WTC11 (cell line): ENCODE results near the gene POU3F1. TPM values are rescaled to one million over a fixed set of nuclear protein-coding genes. Genes with fewer than 3 reads are reported as not detected.

Experiments used
- ATAC-seq: fragments of 200-7000 bp; cut with Tn5 transposase; 2 replicates; pipeline ENCODE4 v1.10.0; 2021; ENCODE audit warnings: mild to moderate bottlenecking, moderate library complexity
- CTCF ChIA-PET: fragments of 300-600 bp; sonication (Branson Sonifier 250); formaldehyde crosslinking; loops from one replicate; lab custom pipeline; 2021; ENCODE audit warnings: antibody characterized with exemption; lab: Charles Lee
- POLR2A ChIA-PET: fragments of 350-600 bp; sonication (Branson Sonifier 250); formaldehyde crosslinking; loops from one replicate; lab custom pipeline; 2021; ENCODE audit warnings: antibody characterized with exemption; lab: Charles Lee
- DNase-seq: peaks from one replicate; pipeline ENCODE4 v3.0.0; 2021; ENCODE audit warnings: low spot score
- H3K27ac Mint-ChIP-seq: 2 replicates; pipeline ENCODE4 v1.8.0; 2021; ENCODE audit warnings: mixed read lengths
- H3K27me3 Mint-ChIP-seq: 2 replicates; pipeline ENCODE4 v1.8.0; 2021; ENCODE audit warnings: low read depth, mild to moderate bottlenecking, moderate library complexity, mixed read lengths
- H3K36me3 Mint-ChIP-seq: 2 replicates; pipeline ENCODE4 v1.8.0; 2021; ENCODE audit warnings: mixed read lengths
- H3K4me1 Mint-ChIP-seq: 2 replicates; pipeline ENCODE4 v1.8.0; 2022; ENCODE audit warnings: mixed read lengths
- H3K4me3 Mint-ChIP-seq: 2 replicates; pipeline ENCODE4 v1.8.0; 2021; ENCODE audit warnings: mild to moderate bottlenecking, moderate library complexity, mixed read lengths
- H3K9me3 Mint-ChIP-seq: 2 replicates; pipeline ENCODE4 v1.8.0; 2021; ENCODE audit warnings: mixed read lengths
- ATF2 ChIP-seq: sonication (generic); formaldehyde crosslinking; IDR thresholded peaks from 2 replicates; pipeline ENCODE4 v1.8.1; 2022; ENCODE audit warnings: low read depth, missing genetic modification reagents, borderline replicate concordance
- EMX1 ChIP-seq: fragments of 250-450 bp; sonication (Bioruptor Pico); IDR thresholded peaks from 2 replicates; pipeline ENCODE4 v1.8.0; 2021; ENCODE audit warnings: mild to moderate bottlenecking
- ESRRA ChIP-seq: sonication (generic); formaldehyde crosslinking; IDR thresholded peaks from 2 replicates; pipeline ENCODE4 v1.8.1; 2022; ENCODE audit warnings: mild to moderate bottlenecking, missing genetic modification reagents, borderline replicate concordance
- FOXJ3 ChIP-seq: sonication (generic); formaldehyde crosslinking; IDR thresholded peaks from 2 replicates; pipeline ENCODE4 v1.9.0; 2021; ENCODE audit warnings: missing genetic modification reagents, mild to moderate bottlenecking, borderline replicate concordance
- FOXK1 ChIP-seq: sonication (generic); formaldehyde crosslinking; IDR thresholded peaks from 2 replicates; pipeline ENCODE4 v1.8.0; 2022; ENCODE audit warnings: mild to moderate bottlenecking, moderate library complexity, missing genetic modification reagents
- GRHL2 ChIP-seq: fragments of 250-450 bp; sonication (Bioruptor Pico); IDR thresholded peaks from 2 replicates; pipeline ENCODE4 v1.8.0; 2022; ENCODE audit warnings: mild to moderate bottlenecking, moderate library complexity; ENCODE audit not compliant: insufficient replicate concordance, severe bottlenecking
- IRF1 ChIP-seq: sonication (generic); formaldehyde crosslinking; IDR thresholded peaks from 2 replicates; pipeline ENCODE4 v1.8.0; 2023; ENCODE audit warnings: missing genetic modification reagents
- JAZF1 ChIP-seq: fragments of 250-450 bp; sonication (Bioruptor Pico); IDR thresholded peaks from 2 replicates; pipeline ENCODE4 v1.9.0; 2021; ENCODE audit warnings: moderate library complexity, mild to moderate bottlenecking, inconsistent platforms
- MLX ChIP-seq: sonication (generic); formaldehyde crosslinking; IDR thresholded peaks from 2 replicates; pipeline ENCODE4 v1.8.1; 2023; ENCODE audit warnings: mild to moderate bottlenecking, missing genetic modification reagents, moderate library complexity
- MYBL2 ChIP-seq: sonication (generic); formaldehyde crosslinking; IDR thresholded peaks from 2 replicates; pipeline ENCODE4 v1.8.1; 2023; ENCODE audit warnings: mild to moderate bottlenecking, moderate library complexity, missing genetic modification reagents
- NFYB ChIP-seq: sonication (generic); formaldehyde crosslinking; conservative IDR thresholded peaks from 2 replicates; pipeline ENCODE4 v1.8.0; 2022; ENCODE audit warnings: low read depth, missing genetic modification reagents
- NR1H2 ChIP-seq: sonication (generic); formaldehyde crosslinking; IDR thresholded peaks from 2 replicates; pipeline ENCODE4 v1.9.0; 2021; ENCODE audit warnings: mild to moderate bottlenecking, moderate library complexity, missing genetic modification reagents
- RORB ChIP-seq: fragments of 250-450 bp; sonication (Bioruptor Pico); IDR thresholded peaks from 2 replicates; pipeline ENCODE4 v1.9.0; 2021; ENCODE audit warnings: mild to moderate bottlenecking
- SMAD4 ChIP-seq: sonication (generic); formaldehyde crosslinking; IDR thresholded peaks from 2 replicates; pipeline ENCODE4 v1.8.0; 2022; ENCODE audit warnings: mild to moderate bottlenecking, missing genetic modification reagents
- STAT6 ChIP-seq: sonication (generic); formaldehyde crosslinking; conservative IDR thresholded peaks from 2 replicates; pipeline ENCODE4 v1.8.1; 2023; ENCODE audit warnings: mild to moderate bottlenecking, low read depth, missing genetic modification reagents, moderate library complexity
- ZNF121 ChIP-seq: sonication (generic); formaldehyde crosslinking; IDR thresholded peaks from 2 replicates; pipeline ENCODE4 v1.8.0; 2023; ENCODE audit warnings: missing genetic modification reagents
- ZNF281 ChIP-seq: sonication (generic); formaldehyde crosslinking; IDR thresholded peaks from 2 replicates; pipeline ENCODE4 v1.8.0; 2023; ENCODE audit warnings: mild to moderate bottlenecking, missing genetic modification reagents
- ZNF425 ChIP-seq: fragments of 250-450 bp; sonication (Bioruptor Pico); conservative IDR thresholded peaks from 2 replicates; pipeline ENCODE4 v1.9.0; 2021; ENCODE audit warnings: mild to moderate bottlenecking
- ZNF532 ChIP-seq: fragments of 250-450 bp; sonication (Bioruptor Pico); IDR thresholded peaks from 2 replicates; pipeline ENCODE4 v1.9.0; 2021; ENCODE audit warnings: mild to moderate bottlenecking, borderline replicate concordance
- ZSCAN18 ChIP-seq: fragments of 250-450 bp; sonication (Bioruptor Pico); IDR thresholded peaks from 2 replicates; pipeline ENCODE4 v2.1.2; 2022; ENCODE audit warnings: mild to moderate bottlenecking, moderate library complexity
- total RNA-seq: library from RNA; stranded (reverse); gene quantifications from 3 replicates; pipeline ENCODE4 v1.2.3, GENCODE V29; 2021

The POU3F1 gene
- total RNA-seq, 1 experiment from 2014 or later: 18.9 TPM

GRCh38 chr1:38085666-38086330 is 39.2 kb upstream of the POU3F1 start:
- Mint-ChIP-seq H3K4me3 (no peak overlapping the region), H3K4me1 (peaks cover 59% of the 10 kb centered on the region), H3K27me3 (no peaks in the 10 kb centered on the region), H3K9me3 (no peaks in the 10 kb centered on the region), H3K27ac (no peak overlapping the region), H3K36me3 (no peaks in the 10 kb centered on the region)
- ChIA-PET POLR2A (no interaction called here), CTCF (interaction anchor here (2.0 kb wide), 1 partner anchor 14 kb away, joined by 6 read pairs; no protein-coding TSS in a partner anchor)
- ATAC-seq: no peak
- no peak for DNase-seq
- TF ChIP-seq STAT6: no peak
- TF ChIP-seq FOXK1 (CRISPR knock-in tag): no peak
- TF ChIP-seq IRF1 (CRISPR knock-in tag): no peak
- TF ChIP-seq RORB: no peak
- no peak for TF ChIP-seq SMAD4 (CRISPR knock-in tag)
- TF ChIP-seq ZNF532 (CRISPR knock-in tag): no peak
- TF ChIP-seq NR1H2: no peak
- no peak for TF ChIP-seq ESRRA (CRISPR knock-in tag)
- no peak for TF ChIP-seq ATF2 (CRISPR knock-in tag)
- no peak for TF ChIP-seq EMX1 (CRISPR knock-in tag)
- TF ChIP-seq MYBL2 (CRISPR knock-in tag): no peak
- TF ChIP-seq ZNF281 (CRISPR knock-in tag): no peak
- TF ChIP-seq ZNF121 (CRISPR knock-in tag): no peak
- no peak for TF ChIP-seq ZSCAN18 (CRISPR knock-in tag)
- TF ChIP-seq MLX (CRISPR knock-in tag): no peak
- TF ChIP-seq JAZF1 (CRISPR knock-in tag): no peak
- TF ChIP-seq ZNF425 (CRISPR knock-in tag): no peak
- TF ChIP-seq NFYB (CRISPR knock-in tag): no peak
- TF ChIP-seq FOXJ3 (CRISPR knock-in tag): no peak
- TF ChIP-seq GRHL2: no peak
